ENCODE measurements around the gene TNK1.

Gene TNK1

GRCh38 chr17:7437369-7437863, 56.5 kb downstream of the TNK1 start:
- no peak for DNase-seq

DNA sequence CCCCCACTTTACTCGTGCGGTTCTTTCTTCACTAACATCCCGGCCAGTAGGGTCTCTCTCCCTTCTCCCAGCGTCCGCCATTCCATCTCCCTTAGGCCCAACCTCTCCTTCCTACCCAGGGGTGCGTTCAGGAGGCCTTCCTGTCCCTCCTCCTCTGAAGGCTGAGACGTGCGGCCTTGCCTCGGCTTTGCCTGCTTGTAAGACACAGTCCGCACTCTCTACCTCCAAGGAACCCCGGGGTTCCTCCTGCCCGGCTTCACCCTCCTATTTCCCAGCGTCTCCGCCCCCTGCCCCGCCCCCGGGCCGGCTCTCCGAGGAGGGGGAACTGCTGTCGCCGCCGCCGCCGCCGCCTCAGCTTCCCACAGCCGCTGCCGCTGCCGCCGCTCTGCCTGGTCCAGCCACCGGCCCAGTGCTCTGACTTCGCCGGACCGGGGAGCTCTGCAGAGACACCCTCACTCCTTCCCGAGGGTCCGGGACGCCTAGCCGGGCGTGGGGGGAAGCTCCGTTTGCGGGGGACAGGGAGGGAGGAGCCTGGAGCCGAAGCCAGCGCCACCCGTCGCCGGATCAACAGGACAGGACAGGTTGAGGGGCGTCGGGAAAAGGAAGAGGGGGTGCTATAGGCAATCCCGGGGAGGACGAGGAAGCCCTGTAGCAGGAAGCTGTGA, 57.2 kb downstream of the TNK1 start:
- peak; percentile 84 for DNase-seq

DNA sequence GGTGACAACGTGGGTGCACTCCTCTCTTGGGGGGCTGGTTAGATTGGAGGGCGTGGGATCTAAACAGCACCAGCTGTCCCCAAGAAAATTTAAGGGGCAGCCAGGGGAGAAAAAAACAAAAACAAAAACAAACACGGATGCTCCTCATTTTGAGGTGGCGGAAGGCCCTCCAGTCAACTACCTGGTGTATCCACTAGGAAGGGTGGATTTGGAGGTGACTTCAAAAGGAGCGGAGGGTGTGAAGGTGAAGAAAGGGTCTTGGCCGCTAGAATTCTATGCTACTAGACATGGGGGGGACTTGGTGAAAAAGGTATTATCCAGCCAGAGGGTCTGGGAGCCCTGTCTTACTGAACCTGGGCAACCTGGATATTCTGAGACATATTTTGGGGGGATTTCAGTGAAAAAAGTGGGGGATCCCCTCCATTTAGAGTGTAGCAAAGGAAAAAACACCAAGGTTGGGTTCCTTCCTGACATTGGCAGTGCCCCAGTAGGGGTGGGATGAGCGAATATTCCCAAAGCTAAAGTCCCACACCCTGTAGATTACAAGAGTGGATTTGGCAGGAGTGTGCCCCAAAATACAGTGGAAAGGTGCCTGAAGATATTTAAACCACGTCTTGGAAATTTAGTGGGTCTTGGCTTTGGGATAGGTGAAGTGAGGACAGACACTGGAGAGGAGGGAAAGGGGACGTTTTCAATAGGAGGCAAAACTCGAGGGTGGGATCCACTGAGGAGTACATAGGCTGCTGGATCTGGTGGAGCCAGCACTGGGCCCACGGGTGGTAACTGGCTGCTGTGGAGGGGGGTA, 58.0 kb downstream of the TNK1 start:
- no peak for DNase-seq

Data from CD4-positive, alpha-beta T cell treated with Interleukin-6 for 4 hours (primary cell).